ENCODE measurements around the gene LRRC32.

Gene LRRC32

DNA sequence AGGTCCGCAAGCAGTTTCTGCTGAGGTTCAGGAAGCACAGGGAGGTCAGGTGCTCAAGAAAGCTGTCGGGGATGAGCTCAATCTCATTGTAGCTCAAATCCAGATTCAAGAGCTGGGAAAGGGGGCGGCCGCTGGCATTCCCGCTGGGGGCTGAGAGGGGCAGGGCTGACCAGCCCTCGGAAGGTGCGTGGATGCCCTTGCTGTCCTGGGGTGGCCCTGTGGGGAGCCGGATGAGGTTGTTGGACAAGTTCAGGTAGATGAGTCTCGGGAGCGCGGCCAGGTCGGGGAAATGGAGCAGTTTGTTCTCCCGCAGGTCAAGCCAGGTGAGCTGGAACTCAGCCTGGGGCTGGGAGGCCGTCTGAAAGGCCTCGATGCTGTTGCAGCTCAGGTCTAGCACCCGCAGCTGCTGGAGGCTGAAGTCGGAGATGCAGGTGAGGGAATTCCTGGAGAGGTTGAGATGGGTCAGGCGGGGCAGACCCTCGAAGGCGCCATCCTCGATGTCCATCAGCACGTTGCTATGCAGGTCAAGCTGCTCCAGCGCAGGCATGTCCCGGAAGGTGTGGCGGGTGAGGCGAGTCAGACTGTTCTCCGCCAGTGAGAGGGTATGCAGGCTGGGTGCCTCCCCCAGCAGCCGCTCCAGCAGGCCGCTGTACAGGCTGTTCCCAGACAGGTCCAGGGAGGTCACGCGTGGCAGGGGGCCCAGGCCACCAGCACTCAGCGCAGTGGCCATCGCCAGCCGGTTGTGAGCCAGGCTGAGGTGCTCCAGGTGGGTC, 9.8 kb downstream of the LRRC32 start:
- Histone ChIP-seq H3K27ac (ENCODE audit: low read depth, low read length) (no peak overlapping the region), H3K9me3 (ENCODE audit: insufficient read depth, low read length) (no peaks in the 10 kb centered on the region), H3K27me3 (ENCODE audit: low read length) (no peaks in the 10 kb centered on the region), H3K4me2 (ENCODE audit: low read depth, low read length, poor library complexity, severe bottlenecking) (no peak overlapping the region), H3K36me3 (ENCODE audit: low read length) (no peaks in the 10 kb centered on the region), H4K20me1 (ENCODE audit: low read depth, low read length) (no peaks in the 10 kb centered on the region), H3F3A (ENCODE audit: insufficient read depth) (no peaks in the 10 kb centered on the region), H2AFZ (ENCODE audit: low read depth, low read length, severe bottlenecking) (no peak overlapping the region), H3K9me2 (replicated peaks; ENCODE audit: insufficient read depth, low read length) (no peaks in the 10 kb centered on the region), H3K79me2 (ENCODE audit: insufficient read depth, low read length) (no peaks in the 10 kb centered on the region), H3K9ac (ENCODE audit: low read length) (no peak overlapping the region), H3K4me3 (ENCODE audit: insufficient read depth, low read length, poor library complexity, severe bottlenecking) (no peak overlapping the region)
- TF ChIP-seq, protein P1, sequence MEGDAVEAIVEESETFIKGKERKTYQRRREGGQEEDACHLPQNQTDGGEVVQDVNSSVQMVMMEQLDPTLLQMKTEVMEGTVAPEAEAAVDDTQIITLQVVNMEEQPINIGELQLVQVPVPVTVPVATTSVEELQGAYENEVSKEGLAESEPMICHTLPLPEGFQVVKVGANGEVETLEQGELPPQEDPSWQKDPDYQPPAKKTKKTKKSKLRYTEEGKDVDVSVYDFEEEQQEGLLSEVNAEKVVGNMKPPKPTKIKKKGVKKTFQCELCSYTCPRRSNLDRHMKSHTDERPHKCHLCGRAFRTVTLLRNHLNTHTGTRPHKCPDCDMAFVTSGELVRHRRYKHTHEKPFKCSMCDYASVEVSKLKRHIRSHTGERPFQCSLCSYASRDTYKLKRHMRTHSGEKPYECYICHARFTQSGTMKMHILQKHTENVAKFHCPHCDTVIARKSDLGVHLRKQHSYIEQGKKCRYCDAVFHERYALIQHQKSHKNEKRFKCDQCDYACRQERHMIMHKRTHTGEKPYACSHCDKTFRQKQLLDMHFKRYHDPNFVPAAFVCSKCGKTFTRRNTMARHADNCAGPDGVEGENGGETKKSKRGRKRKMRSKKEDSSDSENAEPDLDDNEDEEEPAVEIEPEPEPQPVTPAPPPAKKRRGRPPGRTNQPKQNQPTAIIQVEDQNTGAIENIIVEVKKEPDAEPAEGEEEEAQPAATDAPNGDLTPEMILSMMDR (IDR thresholded peaks at IDR 0.05; ENCODE audit: insufficient read depth, low read length, poor library complexity, severe bottlenecking): no peak
- TF ChIP-seq EZH2phosphoT487 (conservative IDR thresholded peaks at IDR 0.05; ENCODE audit: low read length): no peak

DNA sequence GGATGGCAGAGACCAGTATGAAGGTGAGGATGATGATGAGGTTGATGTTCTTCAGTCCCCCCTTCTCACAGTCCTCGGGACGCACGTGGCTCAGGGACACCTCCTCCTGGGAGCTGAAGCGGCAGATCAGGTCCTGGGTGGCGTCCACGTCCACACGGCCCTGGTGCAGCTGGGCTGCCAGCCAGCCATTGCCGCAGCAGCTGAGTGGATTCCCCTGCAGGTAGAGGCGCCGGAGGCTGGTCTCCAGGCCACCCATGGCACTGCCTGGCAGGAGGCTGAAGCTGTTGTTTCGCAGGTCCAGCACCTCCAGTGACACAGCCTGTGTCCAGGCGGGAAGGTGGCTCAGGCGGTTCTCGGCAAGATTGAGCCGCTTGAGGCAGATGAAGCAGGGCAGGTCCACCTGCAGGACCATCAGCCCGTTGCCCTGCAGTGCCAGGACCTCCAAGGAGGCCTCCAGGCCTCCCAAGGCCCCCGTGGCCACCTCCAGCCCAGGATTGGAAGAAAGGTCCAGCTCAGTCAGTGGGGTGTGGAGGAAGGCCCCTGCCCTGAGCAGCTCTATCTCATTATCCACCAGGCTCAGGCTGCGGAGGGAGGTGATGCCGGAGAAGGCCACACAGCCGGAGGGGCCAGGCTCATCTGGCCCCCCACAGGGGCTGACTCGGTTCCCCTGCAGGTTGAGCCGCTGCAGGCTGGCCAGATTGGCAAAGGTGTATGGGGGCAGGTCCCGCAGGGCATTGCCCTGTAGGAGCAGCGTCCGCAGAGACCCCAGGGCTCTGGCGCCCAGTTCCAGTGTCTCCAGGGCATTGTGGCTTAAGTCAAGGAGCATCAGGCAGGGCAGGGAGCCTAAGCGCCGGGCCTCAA, 10.6 kb downstream of the LRRC32 start:
- H2AFZ ChIP-seq (ENCODE audit: low read depth, low read length, severe bottlenecking): no peak overlapping the region
- H3F3A ChIP-seq (ENCODE audit: insufficient read depth): no peaks in the 10 kb centered on the region
- H3K36me3 ChIP-seq (ENCODE audit: low read length): no peaks in the 10 kb centered on the region
- no peaks in the 10 kb centered on the region for H4K20me1 ChIP-seq (ENCODE audit: low read depth, low read length)
- no peaks in the 10 kb centered on the region for H3K27me3 ChIP-seq (ENCODE audit: low read length)
- no peaks in the 10 kb centered on the region for H3K9me2 ChIP-seq (replicated peaks; ENCODE audit: insufficient read depth, low read length)
- H3K27ac ChIP-seq (ENCODE audit: low read depth, low read length): no peak overlapping the region
- H3K79me2 ChIP-seq (ENCODE audit: insufficient read depth, low read length): no peaks in the 10 kb centered on the region
- H3K4me3 ChIP-seq (ENCODE audit: insufficient read depth, low read length, poor library complexity, severe bottlenecking): no peak overlapping the region
- H3K4me2 ChIP-seq (ENCODE audit: low read depth, low read length, poor library complexity, severe bottlenecking): no peak overlapping the region
- H3K9me3 ChIP-seq (ENCODE audit: insufficient read depth, low read length): no peaks in the 10 kb centered on the region
- no peak for TF ChIP-seq EZH2phosphoT487 (conservative IDR thresholded peaks at IDR 0.05; ENCODE audit: low read length)
- TF ChIP-seq, protein P1 (IDR thresholded peaks at IDR 0.05; ENCODE audit: insufficient read depth, low read length, poor library complexity, severe bottlenecking): no peak
- no peak overlapping the region for H3K9ac ChIP-seq (ENCODE audit: low read length)

DNA sequence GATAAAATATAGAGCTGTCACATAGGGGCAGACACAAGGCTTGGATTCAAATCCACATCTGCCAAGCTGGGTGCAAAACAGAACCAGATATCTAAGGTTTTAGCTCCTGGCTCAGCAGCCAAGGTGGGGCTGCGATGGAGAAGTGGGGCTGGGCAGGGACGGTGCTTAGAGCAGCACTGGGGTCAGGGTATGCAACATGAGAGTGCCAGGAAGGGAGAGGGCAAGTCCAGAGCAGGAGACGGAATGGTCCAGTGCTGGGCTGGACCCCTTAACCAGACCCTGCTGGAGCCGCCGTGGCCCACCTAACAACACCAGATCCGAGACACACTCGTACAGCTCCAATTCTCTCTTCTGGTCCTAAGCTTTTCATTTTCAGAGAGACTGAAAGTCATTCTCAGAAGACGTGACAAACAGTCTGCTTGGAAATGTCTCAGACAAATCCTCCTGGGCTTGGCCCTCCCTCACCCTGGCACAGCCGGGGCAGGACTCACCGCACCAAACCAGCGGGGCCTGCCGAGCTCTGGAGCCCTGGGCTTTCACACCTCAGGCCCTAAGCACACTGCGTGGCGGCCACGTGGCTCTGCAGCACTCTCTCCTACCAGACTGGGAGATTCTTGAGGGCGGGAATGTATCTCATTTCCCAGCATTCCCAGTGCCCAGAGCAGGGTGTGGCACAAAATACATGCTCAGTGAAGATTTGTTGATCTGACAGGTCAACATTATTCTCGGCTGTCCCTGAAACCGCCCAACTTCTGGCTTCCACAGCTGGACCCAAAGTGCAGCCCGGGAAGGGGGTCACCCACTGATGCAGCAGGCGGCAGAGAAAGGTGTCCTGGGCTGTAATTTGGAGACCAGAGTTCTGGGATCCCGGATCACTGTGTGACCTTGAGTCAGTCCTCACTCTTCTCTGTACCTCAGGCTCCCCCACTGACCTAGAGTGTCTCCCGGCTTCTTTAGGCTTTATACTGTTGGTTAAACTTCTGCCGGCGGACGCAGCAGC, 11.6 kb downstream of the LRRC32 start:
- Histone ChIP-seq H3K27ac (ENCODE audit: low read depth, low read length) (no peak overlapping the region), H3F3A (ENCODE audit: insufficient read depth) (no peaks in the 10 kb centered on the region), H4K20me1 (ENCODE audit: low read depth, low read length) (no peaks in the 10 kb centered on the region), H3K9me2 (replicated peaks; ENCODE audit: insufficient read depth, low read length) (no peaks in the 10 kb centered on the region), H3K79me2 (ENCODE audit: insufficient read depth, low read length) (no peaks in the 10 kb centered on the region), H3K36me3 (ENCODE audit: low read length) (no peaks in the 10 kb centered on the region), H3K9ac (ENCODE audit: low read length) (no peak overlapping the region), H3K9me3 (ENCODE audit: insufficient read depth, low read length) (no peaks in the 10 kb centered on the region), H3K4me3 (ENCODE audit: insufficient read depth, low read length, poor library complexity, severe bottlenecking) (no peak overlapping the region), H3K27me3 (ENCODE audit: low read length) (no peaks in the 10 kb centered on the region), H2AFZ (ENCODE audit: low read depth, low read length, severe bottlenecking) (no peak overlapping the region), H3K4me2 (ENCODE audit: low read depth, low read length, poor library complexity, severe bottlenecking) (no peak overlapping the region)
- no peak for TF ChIP-seq EZH2phosphoT487 (conservative IDR thresholded peaks at IDR 0.05; ENCODE audit: low read length)
- TF ChIP-seq, protein P1 (IDR thresholded peaks at IDR 0.05; ENCODE audit: insufficient read depth, low read length, poor library complexity, severe bottlenecking): no peak
